Endothelial cell (in vitro differentiated cells): Measurements from ENCODE around the gene HUNK. TPM values are rescaled to one million over a fixed set of nuclear protein-coding genes. Genes with fewer than 3 reads are reported as not detected.

Experiments used
- DNase-seq: peaks from one replicate; pipeline ENCODE4 v3.0.0; 2021; ENCODE audit warnings: low spot score
- H3K27ac Mint-ChIP-seq: one replicate; pipeline ENCODE4 v1.8.0; 2021; ENCODE audit warnings: mixed read lengths, inconsistent platforms; ENCODE audit not compliant: unreplicated experiment
- H3K27me3 Mint-ChIP-seq: one replicate; pipeline ENCODE4 v1.8.0; 2021; ENCODE audit warnings: mild to moderate bottlenecking, moderate library complexity, mixed read lengths, inconsistent platforms; ENCODE audit not compliant: unreplicated experiment
- H3K36me3 Mint-ChIP-seq: one replicate; pipeline ENCODE4 v1.8.0; 2021; ENCODE audit warnings: mild to moderate bottlenecking, low read depth, mixed read lengths, inconsistent platforms; ENCODE audit not compliant: unreplicated experiment
- H3K4me1 Mint-ChIP-seq: one replicate; pipeline ENCODE4 v1.8.0; 2021; ENCODE audit warnings: mild to moderate bottlenecking, mixed read lengths, inconsistent platforms; ENCODE audit not compliant: unreplicated experiment
- H3K4me3 Mint-ChIP-seq: one replicate; pipeline ENCODE4 v1.8.0; 2021; ENCODE audit warnings: mild to moderate bottlenecking, mixed read lengths, inconsistent platforms; ENCODE audit not compliant: unreplicated experiment
- H3K9me3 Mint-ChIP-seq: one replicate; pipeline ENCODE4 v1.8.0; 2021; ENCODE audit warnings: mixed read lengths, inconsistent platforms; ENCODE audit not compliant: unreplicated experiment
- CTCF ChIP-seq: fragments of 200-600 bp; sonication (generic); IDR thresholded peaks from one replicate; pipeline ENCODE4 v1.5.0; 2021; ENCODE audit warnings: antibody characterized with exemption; ENCODE audit not compliant: unreplicated experiment
- total RNA-seq: library from RNA; stranded (reverse); fragmentation: NEBNext Ultra II Directional; extraction: Animal tissue kit (Norgen Biotek cat#: 25700); gene quantifications from one replicate; pipeline ENCODE4 v1.2.1, GENCODE V29; 2021; ENCODE audit not compliant: unreplicated experiment

HUNK gene
- total RNA-seq, 1 donor from 2014 or later = 19.3 TPM

- no peak for TF ChIP-seq CTCF
- no peaks in the 10 kb centered on the region for H3K9me3 Mint-ChIP-seq
- peaks cover 3% of the 10 kb centered on the region for H3K36me3 Mint-ChIP-seq
- no peak for DNase-seq
- H3K4me1 Mint-ChIP-seq = peaks cover 9% of the 10 kb centered on the region
- H3K27me3 Mint-ChIP-seq = peaks cover 4% of the 10 kb centered on the region
- H3K4me3 Mint-ChIP-seq = no peak overlapping the region
- no peak overlapping the region for H3K27ac Mint-ChIP-seq
These were observed 6.0 kb downstream of the HUNK start for GRCh38 chr21:31878831-31879230.

DNA sequence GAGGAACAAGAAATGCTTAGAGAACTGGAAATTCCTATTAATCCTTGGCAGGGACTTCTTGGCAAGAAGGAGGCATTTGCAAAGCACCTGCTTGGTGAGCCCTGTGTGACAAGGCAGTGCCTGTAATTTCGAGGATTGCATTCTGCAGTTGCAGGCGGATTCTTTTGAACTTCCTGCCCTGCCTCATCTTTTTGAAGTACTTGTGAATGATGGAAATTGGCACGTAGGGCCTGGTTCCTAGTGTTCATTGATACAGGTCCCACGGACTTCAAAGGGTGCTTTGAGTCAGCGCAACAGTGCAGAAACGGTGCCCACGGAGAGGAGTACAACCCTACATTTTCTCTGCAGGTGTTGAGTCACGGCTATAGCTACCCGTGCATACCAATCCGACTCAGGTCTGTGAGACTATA lies 6.4 kb downstream of the HUNK start:
- no peak for TF ChIP-seq CTCF
- no peak for DNase-seq
- H3K36me3 Mint-ChIP-seq = peaks cover 3% of the 10 kb centered on the region
- H3K9me3 Mint-ChIP-seq = no peaks in the 10 kb centered on the region
- peaks cover 4% of the 10 kb centered on the region for H3K27me3 Mint-ChIP-seq
- no peak overlapping the region for H3K27ac Mint-ChIP-seq
- H3K4me1 Mint-ChIP-seq = peaks cover 9% of the 10 kb centered on the region
- no peak overlapping the region for H3K4me3 Mint-ChIP-seq

GRCh38 chr21:31879911-31880310 lies 7.1 kb downstream of the HUNK start:
- Mint-ChIP-seq H3K27me3 (peaks cover 4% of the 10 kb centered on the region), H3K27ac (no peak overlapping the region)

GRCh38 chr21:31880816-31881215 lies 8.0 kb downstream of the HUNK start:
- Mint-ChIP-seq H3K27ac (no peak overlapping the region), H3K4me3 (no peak overlapping the region), H3K9me3 (no peaks in the 10 kb centered on the region), H3K36me3 (peaks cover 3% of the 10 kb centered on the region), H3K27me3 (peaks cover 2% of the 10 kb centered on the region), H3K4me1 (no peaks in the 10 kb centered on the region)
- TF ChIP-seq CTCF = no peak
- DNase-seq = no peak

More at GRCh38 chr21:31879911-31880310, 7.1 kb downstream of the HUNK start:
- no peak overlapping the region for H3K4me3 Mint-ChIP-seq
- H3K36me3 Mint-ChIP-seq = peaks cover 3% of the 10 kb centered on the region
- peaks cover 6% of the 10 kb centered on the region for H3K4me1 Mint-ChIP-seq
- no peak for TF ChIP-seq CTCF
- DNase-seq = no peak
- H3K9me3 Mint-ChIP-seq = no peaks in the 10 kb centered on the region

GRCh38 chr21:31882711-31883110 lies 9.9 kb downstream of the HUNK start:
- peaks cover 3% of the 10 kb centered on the region for H3K36me3 Mint-ChIP-seq
- no peaks in the 10 kb centered on the region for H3K9me3 Mint-ChIP-seq
- no peak overlapping the region for H3K27ac Mint-ChIP-seq
- TF ChIP-seq CTCF = no peak
- no peak for DNase-seq
- no peaks in the 10 kb centered on the region for H3K4me1 Mint-ChIP-seq
- H3K27me3 Mint-ChIP-seq = peaks cover 7% of the 10 kb centered on the region
- H3K4me3 Mint-ChIP-seq = no peak overlapping the region
